Measurements from ENCODE around the gene ZFAND3. TPM values are rescaled to one million over a fixed set of nuclear protein-coding genes. Genes with fewer than 3 reads are reported as not detected.

The ZFAND3 gene
- polyA plus RNA-seq, 3 donors = 11.5 to 21.1 (median 11.7) TPM

GRCh38 chr6:37965964-37966676, 146.6 kb downstream of the ZFAND3 start:
- H3K9me3 Mint-ChIP-seq = peaks cover 0 to 8% (median under 1%) of the 10 kb centered on the region in 7 donors
- WGBS (ENCODE audit: insufficient coverage) = 100% methylated on average over 1 of the region's 3 CpGs
- Histone ChIP-seq H3K4me2 (replicated peaks; ENCODE audit: extremely low read depth, low read length, poor library complexity, severe bottlenecking) (no peak overlapping the region), H4K20me1 (ENCODE audit: insufficient read depth, low read length) (peaks cover 100% of the 10 kb centered on the region), H3K4me1 (ENCODE audit: control insufficient read depth in 1 of 2, insufficient read depth in 2 of 2, low read length in 2 of 2) (no peaks in the 10 kb centered on the region), H3K9ac (ENCODE audit: insufficient read depth, low read length, poor library complexity, severe bottlenecking) (no peak overlapping the region), H3K27me3 (ENCODE audit: control insufficient read depth in 2 of 2, insufficient read depth in 2 of 2, low read length in 2 of 2) (no peaks in the 10 kb centered on the region), H3K27ac (ENCODE audit: low read depth in 1 of 2, low read length in 2 of 2) (no peak overlapping the region), H2AFZ (ENCODE audit: insufficient read depth, low read depth, low read length, poor library complexity, severe bottlenecking) (no peak overlapping the region), H3K36me3 (replicated peaks in 1 of 2; ENCODE audit: control insufficient read depth in 1 of 2, insufficient read depth in 2 of 2, low read length in 2 of 2) (peaks cover 0 to 10% of the 10 kb centered on the region in 2 donors), H3K79me2 (ENCODE audit: insufficient read depth, low read length) (peaks cover 67% of the 10 kb centered on the region), H3K4me3 (replicated peaks in 1 of 3; ENCODE audit: low read depth in 2 of 3, low read length in 3 of 3) (no peak overlapping the region), H3K9me3 (replicated peaks in 1 of 2; ENCODE audit: control insufficient read depth in 1 of 2, insufficient read depth in 1 of 2, low read length in 2 of 2) (peaks cover 0 to 5% of the 10 kb centered on the region in 2 donors)
- H3K36me3 Mint-ChIP-seq = peaks cover 8 to 35% of the 10 kb centered on the region in 2 donors
- DNase-seq = no peak
- H3K4me3 Mint-ChIP-seq = no peak overlapping the region
- H3K27me3 Mint-ChIP-seq (ENCODE audit: low read depth in 3 of 3) = no peaks in the 10 kb centered on the region
- no peak overlapping the region for H3K27ac Mint-ChIP-seq
- intact Hi-C loops (cut with micrococcal nuclease) = no loop called here
- TF ChIP-seq CTCF (IDR thresholded peaks at IDR 0.05) = no peak
- peaks cover 13% of the 10 kb centered on the region for H3K4me1 Mint-ChIP-seq

- H3K4me2 ChIP-seq (replicated peaks; ENCODE audit: extremely low read depth, low read length, poor library complexity, severe bottlenecking) = no peak overlapping the region
- peaks cover 100% of the 10 kb centered on the region for H4K20me1 ChIP-seq (ENCODE audit: insufficient read depth, low read length)
- H3K4me3 ChIP-seq (replicated peaks in 1 of 3; ENCODE audit: low read depth in 2 of 3, low read length in 3 of 3) = no peak overlapping the region
- H3K36me3 Mint-ChIP-seq = peaks cover 8 to 34% of the 10 kb centered on the region in 2 donors
- peak overlapping the region in 1 of 7 donors; percentile 73 for H3K27ac Mint-ChIP-seq
- no peak for TF ChIP-seq CTCF (IDR thresholded peaks at IDR 0.05)
- intact Hi-C loops (cut with micrococcal nuclease) = no loop called here
- no CpG with 5 or more reads among the region's 1 CpG for WGBS (ENCODE audit: insufficient coverage)
- peaks cover 19% of the 10 kb centered on the region for H3K4me1 Mint-ChIP-seq
- no peaks in the 10 kb centered on the region for H3K27me3 ChIP-seq (ENCODE audit: control insufficient read depth in 2 of 2, insufficient read depth in 2 of 2, low read length in 2 of 2)
- H3K4me1 ChIP-seq (ENCODE audit: control insufficient read depth in 1 of 2, insufficient read depth in 2 of 2, low read length in 2 of 2) = no peaks in the 10 kb centered on the region
- H3K9ac ChIP-seq (ENCODE audit: insufficient read depth, low read length, poor library complexity, severe bottlenecking) = no peak overlapping the region
- H3K36me3 ChIP-seq (replicated peaks in 1 of 2; ENCODE audit: control insufficient read depth in 1 of 2, insufficient read depth in 2 of 2, low read length in 2 of 2) = peaks cover 0 to 10% of the 10 kb centered on the region in 2 donors
- H3K9me3 ChIP-seq (replicated peaks in 1 of 2; ENCODE audit: control insufficient read depth in 1 of 2, insufficient read depth in 1 of 2, low read length in 2 of 2) = peaks cover 0 to 3% of the 10 kb centered on the region in 2 donors
- no peak overlapping the region for H3K4me3 Mint-ChIP-seq
- H3K27ac ChIP-seq (ENCODE audit: low read depth in 1 of 2, low read length in 2 of 2) = no peak overlapping the region
- peaks cover 67% of the 10 kb centered on the region for H3K79me2 ChIP-seq (ENCODE audit: insufficient read depth, low read length)
- no peaks in the 10 kb centered on the region for H3K27me3 Mint-ChIP-seq (ENCODE audit: low read depth in 3 of 3)
- H2AFZ ChIP-seq (ENCODE audit: insufficient read depth, low read depth, low read length, poor library complexity, severe bottlenecking) = no peak overlapping the region
- DNase-seq = no peak
- H3K9me3 Mint-ChIP-seq = peaks cover 0 to 8% (median 0%) of the 10 kb centered on the region in 7 donors
These were observed 147.3 kb downstream of the ZFAND3 start for GRCh38 chr6:37966801-37967200.

All from CD14-positive monocyte (primary cell).